GM12864 (cell line): Measurements from ENCODE around the gene SECISBP2.

Source experiments
- DNase-seq: peaks from one replicate; pipeline ENCODE4 v3.0.0-alpha.2; 2011; ENCODE audit warnings: low read depth
- H3K4me3 ChIP-seq: 2 replicates; pipeline ENCODE4 v1.5.1; 2011; ENCODE audit warnings: mild to moderate bottlenecking, low read depth, low read length, control low read depth
- CTCF ChIP-seq: IDR thresholded peaks from 2 replicates; pipeline ENCODE4 v1.5.1; 2011; ENCODE audit warnings: low read depth, mild to moderate bottlenecking, moderate library complexity, low read length, control low read depth, inconsistent platforms; ENCODE audit errors: missing control alignments

The SECISBP2 gene

GRCh38 chr9:89356782-89357181 is 38.5 kb downstream of the SECISBP2 start:
- TF ChIP-seq CTCF, result no peak
- no peak for DNase-seq
- no peak overlapping the region for H3K4me3 ChIP-seq

GRCh38 chr9:89357331-89358197 is 39.3 kb downstream of the SECISBP2 start:
- no peak for TF ChIP-seq CTCF
- no peak for DNase-seq

GRCh38 chr9:89358376-89358916 is 40.1 kb downstream of the SECISBP2 start:
- DNase-seq, result no peak
- no peak overlapping the region for H3K4me3 ChIP-seq
- TF ChIP-seq CTCF, result no peak

More at GRCh38 chr9:89357331-89358197, 39.3 kb downstream of the SECISBP2 start:
- H3K4me3 ChIP-seq, result no peak overlapping the region

GRCh38 chr9:89358985-89359384 is 40.7 kb downstream of the SECISBP2 start:
- H3K4me3 ChIP-seq, result no peak overlapping the region
- DNase-seq, result no peak
- TF ChIP-seq CTCF, result no peak

GRCh38 chr9:89359751-89360261 is 41.5 kb downstream of the SECISBP2 start:
- no peak for TF ChIP-seq CTCF
- no peak for DNase-seq
- no peak overlapping the region for H3K4me3 ChIP-seq

GRCh38 chr9:89360465-89360864 is 42.2 kb downstream of the SECISBP2 start:
- H3K4me3 ChIP-seq, result no peak overlapping the region
- TF ChIP-seq CTCF, result no peak
- DNase-seq, result no peak
